Measurements from ENCODE around the gene KMT5B.

The KMT5B gene

GRCh38 chr11:68148879-68149278 is 64.2 kb downstream of the KMT5B start:
- no peak overlapping the region for H2BK12ac ChIP-seq (ENCODE audit: low read length in 2 of 2)
- H2BK5ac ChIP-seq (ENCODE audit: low read depth, low read length, poor library complexity, severe bottlenecking): no peak overlapping the region
- H2AK5ac ChIP-seq (ENCODE audit: low read length, severe bottlenecking): no peak overlapping the region
- no peak for DNase-seq
- H3K27ac ChIP-seq (ENCODE audit: low read length, poor library complexity, severe bottlenecking): no peak overlapping the region
- H3K27me3 ChIP-seq (ENCODE audit: control insufficient read depth in 1 of 2, insufficient read depth in 1 of 2, low read length in 2 of 2): peaks cover 0 to 20% of the 10 kb centered on the region in 2 experiments
- H3K23ac ChIP-seq (ENCODE audit: low read length in 2 of 2): no peak overlapping the region
- H3K4me3 ChIP-seq (ENCODE audit: insufficient read depth in 1 of 2, low read depth in 1 of 2, low read length in 2 of 2): no peak overlapping the region
- H3K14ac ChIP-seq (ENCODE audit: low read length in 2 of 2): no peak overlapping the region
- H3K9me3 ChIP-seq (ENCODE audit: control insufficient read depth, low read length): no peaks in the 10 kb centered on the region
- H2AFZ ChIP-seq (ENCODE audit: low read depth, low read length): no peak overlapping the region
- peaks cover under 1 to 2% of the 10 kb centered on the region in 2 experiments for H3K36me3 ChIP-seq (ENCODE audit: control insufficient read depth in 1 of 2, insufficient read depth in 2 of 2, low read depth in 1 of 2, low read length in 2 of 2)
- H3K18ac ChIP-seq (ENCODE audit: low read depth in 1 of 2, low read length in 2 of 2): no peak overlapping the region
- H4K8ac ChIP-seq (ENCODE audit: low read length): no peak overlapping the region
- 92% methylated on average over 7 of the region's 7 CpGs for WGBS
- no peak overlapping the region for H4K91ac ChIP-seq (ENCODE audit: low read length)
- peaks cover 18% of the 10 kb centered on the region for H3K4me1 ChIP-seq (ENCODE audit: control insufficient read depth, insufficient read depth, low read depth, low read length)
- no peaks in the 10 kb centered on the region for H3K79me1 ChIP-seq (replicated peaks; ENCODE audit: low read length, poor library complexity, severe bottlenecking)
- H3K4me2 ChIP-seq (ENCODE audit: low read length, poor library complexity, severe bottlenecking): no peak overlapping the region
- no peak overlapping the region for H2BK120ac ChIP-seq (ENCODE audit: low read depth, low read length)
- no peak overlapping the region for H3K9ac ChIP-seq (ENCODE audit: low read length)
- H2BK15ac ChIP-seq (ENCODE audit: low read depth, poor library complexity, severe bottlenecking): no peak overlapping the region
- no peak overlapping the region for H3K4ac ChIP-seq (ENCODE audit: low read depth in 1 of 2, low read length in 2 of 2)

GRCh38 chr11:68148071-68148805 is 64.9 kb downstream of the KMT5B start:
- H3K4me2 ChIP-seq (ENCODE audit: low read length, poor library complexity, severe bottlenecking): no peak overlapping the region
- H3K9me3 ChIP-seq (ENCODE audit: control insufficient read depth, low read length): no peaks in the 10 kb centered on the region
- peaks cover 18% of the 10 kb centered on the region for H3K4me1 ChIP-seq (ENCODE audit: control insufficient read depth, insufficient read depth, low read depth, low read length)
- no peak overlapping the region for H4K91ac ChIP-seq (ENCODE audit: low read length)
- no peak overlapping the region for H3K4ac ChIP-seq (ENCODE audit: low read depth in 1 of 2, low read length in 2 of 2)
- H4K8ac ChIP-seq (ENCODE audit: low read length): no peak overlapping the region
- H3K9ac ChIP-seq (ENCODE audit: low read length): no peak overlapping the region
- no peak overlapping the region for H2AK5ac ChIP-seq (ENCODE audit: low read length, severe bottlenecking)
- no peaks in the 10 kb centered on the region for H3K36me3 ChIP-seq (ENCODE audit: control insufficient read depth in 1 of 2, insufficient read depth in 2 of 2, low read depth in 1 of 2, low read length in 2 of 2)
- DNase-seq: no peak
- no peak overlapping the region for H2BK120ac ChIP-seq (ENCODE audit: low read depth, low read length)
- no peak overlapping the region for H3K14ac ChIP-seq (ENCODE audit: low read length in 2 of 2)
- no peak overlapping the region for H3K23ac ChIP-seq (ENCODE audit: low read length in 2 of 2)
- H3K27me3 ChIP-seq (ENCODE audit: control insufficient read depth in 1 of 2, insufficient read depth in 1 of 2, low read length in 2 of 2): peaks cover 0 to 22% of the 10 kb centered on the region in 2 experiments
- H2BK15ac ChIP-seq (ENCODE audit: low read depth, poor library complexity, severe bottlenecking): no peak overlapping the region
- H3K18ac ChIP-seq (ENCODE audit: low read depth in 1 of 2, low read length in 2 of 2): no peak overlapping the region
- H2AFZ ChIP-seq (ENCODE audit: low read depth, low read length): no peak overlapping the region
- H3K27ac ChIP-seq (ENCODE audit: low read length, poor library complexity, severe bottlenecking): no peak overlapping the region
- 92% methylated on average over 17 of the region's 18 CpGs for WGBS
- H3K79me1 ChIP-seq (replicated peaks; ENCODE audit: low read length, poor library complexity, severe bottlenecking): no peaks in the 10 kb centered on the region
- H2BK12ac ChIP-seq (ENCODE audit: low read length in 2 of 2): no peak overlapping the region
- H2BK5ac ChIP-seq (ENCODE audit: low read depth, low read length, poor library complexity, severe bottlenecking): no peak overlapping the region
- no peak overlapping the region for H3K4me3 ChIP-seq (ENCODE audit: insufficient read depth in 1 of 2, low read depth in 1 of 2, low read length in 2 of 2)

GRCh38 chr11:68146704-68147474 is 66.2 kb downstream of the KMT5B start:
- Histone ChIP-seq H3K79me1 (replicated peaks; ENCODE audit: low read length, poor library complexity, severe bottlenecking) (no peaks in the 10 kb centered on the region), H3K36me3 (ENCODE audit: control insufficient read depth in 1 of 2, insufficient read depth in 2 of 2, low read depth in 1 of 2, low read length in 2 of 2) (no peaks in the 10 kb centered on the region), H4K91ac (ENCODE audit: low read length) (no peak overlapping the region), H2BK15ac (ENCODE audit: low read depth, poor library complexity, severe bottlenecking) (no peak overlapping the region), H2AFZ (ENCODE audit: low read depth, low read length) (no peak overlapping the region), H2BK12ac (ENCODE audit: low read length in 2 of 2) (no peak overlapping the region), H3K9ac (ENCODE audit: low read length) (no peak overlapping the region), H2BK5ac (ENCODE audit: low read depth, low read length, poor library complexity, severe bottlenecking) (no peak overlapping the region), H3K27me3 (ENCODE audit: control insufficient read depth in 1 of 2, insufficient read depth in 1 of 2, low read length in 2 of 2) (peaks cover 0 to 19% of the 10 kb centered on the region in 2 experiments), H3K4me2 (ENCODE audit: low read length, poor library complexity, severe bottlenecking) (no peak overlapping the region), H3K23ac (ENCODE audit: low read length in 2 of 2) (no peak overlapping the region), H3K18ac (ENCODE audit: low read depth in 1 of 2, low read length in 2 of 2) (no peak overlapping the region), H2BK120ac (ENCODE audit: low read depth, low read length) (no peak overlapping the region), H3K4me1 (ENCODE audit: control insufficient read depth, insufficient read depth, low read depth, low read length) (peaks cover 24% of the 10 kb centered on the region), H3K27ac (ENCODE audit: low read length, poor library complexity, severe bottlenecking) (no peak overlapping the region), H3K14ac (ENCODE audit: low read length in 2 of 2) (no peak overlapping the region), H3K9me3 (ENCODE audit: control insufficient read depth, low read length) (no peaks in the 10 kb centered on the region), H3K4ac (ENCODE audit: low read depth in 1 of 2, low read length in 2 of 2) (no peak overlapping the region), H4K8ac (ENCODE audit: low read length) (peak overlapping the region; percentile 38), H3K4me3 (ENCODE audit: insufficient read depth in 1 of 2, low read depth in 1 of 2, low read length in 2 of 2) (no peak overlapping the region), H2AK5ac (ENCODE audit: low read length, severe bottlenecking) (no peak overlapping the region)
- DNase-seq: peak; percentile 18
- 63% methylated on average over 10 of the region's 13 CpGs for WGBS

GRCh38 chr11:68146010-68146540 is 67.0 kb downstream of the KMT5B start:
- DNase-seq: no peak

More at GRCh38 chr11:68146010-68146540, 67.0 kb downstream of the KMT5B start:
- Histone ChIP-seq H3K18ac (ENCODE audit: low read depth in 1 of 2, low read length in 2 of 2) (no peak overlapping the region), H3K27ac (ENCODE audit: low read length, poor library complexity, severe bottlenecking) (no peak overlapping the region), H3K27me3 (ENCODE audit: control insufficient read depth in 1 of 2, insufficient read depth in 1 of 2, low read length in 2 of 2) (peaks cover 0 to 13% of the 10 kb centered on the region in 2 experiments), H3K14ac (ENCODE audit: low read length in 2 of 2) (no peak overlapping the region), H3K23ac (ENCODE audit: low read length in 2 of 2) (no peak overlapping the region), H3K4me1 (ENCODE audit: control insufficient read depth, insufficient read depth, low read depth, low read length) (peaks cover 24% of the 10 kb centered on the region), H3K4me2 (ENCODE audit: low read length, poor library complexity, severe bottlenecking) (no peak overlapping the region), H3K4ac (ENCODE audit: low read depth in 1 of 2, low read length in 2 of 2) (no peak overlapping the region), H3K9ac (ENCODE audit: low read length) (no peak overlapping the region), H3K36me3 (ENCODE audit: control insufficient read depth in 1 of 2, insufficient read depth in 2 of 2, low read depth in 1 of 2, low read length in 2 of 2) (no peaks in the 10 kb centered on the region), H2BK5ac (ENCODE audit: low read depth, low read length, poor library complexity, severe bottlenecking) (no peak overlapping the region), H2BK120ac (ENCODE audit: low read depth, low read length) (no peak overlapping the region), H4K8ac (ENCODE audit: low read length) (no peak overlapping the region), H3K79me1 (replicated peaks; ENCODE audit: low read length, poor library complexity, severe bottlenecking) (no peaks in the 10 kb centered on the region), H2AFZ (ENCODE audit: low read depth, low read length) (no peak overlapping the region), H2BK15ac (ENCODE audit: low read depth, poor library complexity, severe bottlenecking) (no peak overlapping the region), H3K9me3 (ENCODE audit: control insufficient read depth, low read length) (no peaks in the 10 kb centered on the region), H4K91ac (ENCODE audit: low read length) (no peak overlapping the region), H3K4me3 (ENCODE audit: insufficient read depth in 1 of 2, low read depth in 1 of 2, low read length in 2 of 2) (no peak overlapping the region), H2BK12ac (ENCODE audit: low read length in 2 of 2) (no peak overlapping the region), H2AK5ac (ENCODE audit: low read length, severe bottlenecking) (peak overlapping the region; percentile 55)
- 93% methylated on average over 15 of the region's 15 CpGs for WGBS
